Activated T-helper 1 cell treated with Interleukin-2 at 50 U/mL for 16 hours (primary cell): ENCODE results near the gene ISM1.
A peak's percentile ranks its signal among the peaks of the same experiment; 100 is the strongest.
"Not testable (repeated sequence)": the region's sequence is repeated elsewhere in the genome, so short reads cannot be mapped to it uniquely, and the experiment has no call there.

ENCODE experiments used
- DNase-seq: peaks from one replicate; pipeline ENCODE4 v3.0.0-alpha.2; 2020; ENCODE audit warnings: low read depth

ISM1 gene

DNA sequence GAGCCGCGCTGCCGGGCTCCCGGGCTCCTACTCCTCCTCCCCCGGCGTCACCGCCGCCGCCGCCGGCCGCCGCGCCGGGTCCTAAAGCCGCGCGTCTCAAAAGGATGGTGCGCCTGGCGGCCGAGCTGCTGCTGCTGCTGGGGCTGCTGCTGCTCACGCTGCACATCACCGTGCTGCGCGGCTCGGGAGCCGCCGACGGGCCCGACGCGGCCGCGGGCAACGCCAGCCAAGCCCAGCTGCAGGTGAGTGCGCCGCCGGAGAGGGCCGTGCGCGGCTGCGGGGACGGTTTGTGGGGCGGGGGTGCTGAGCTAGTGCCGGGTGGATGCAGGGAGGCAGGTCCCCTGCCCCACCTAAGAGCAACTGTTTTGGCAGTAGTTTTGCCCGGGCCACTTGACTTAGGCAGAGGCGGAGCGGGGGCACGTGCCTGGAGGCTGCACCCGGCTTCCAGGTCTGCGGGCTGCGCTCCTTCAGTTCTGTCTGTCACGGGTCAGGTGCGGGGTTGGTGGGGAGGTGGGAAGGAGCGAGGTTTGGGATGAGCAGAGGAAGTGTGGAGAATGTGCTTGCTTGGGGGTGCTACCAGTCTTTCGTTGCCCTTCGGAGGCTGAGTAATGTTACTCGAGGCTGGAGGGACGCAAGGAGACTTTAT, 722 bp downstream of the ISM1 start:
- DNase-seq: peak; percentile 62

DNA sequence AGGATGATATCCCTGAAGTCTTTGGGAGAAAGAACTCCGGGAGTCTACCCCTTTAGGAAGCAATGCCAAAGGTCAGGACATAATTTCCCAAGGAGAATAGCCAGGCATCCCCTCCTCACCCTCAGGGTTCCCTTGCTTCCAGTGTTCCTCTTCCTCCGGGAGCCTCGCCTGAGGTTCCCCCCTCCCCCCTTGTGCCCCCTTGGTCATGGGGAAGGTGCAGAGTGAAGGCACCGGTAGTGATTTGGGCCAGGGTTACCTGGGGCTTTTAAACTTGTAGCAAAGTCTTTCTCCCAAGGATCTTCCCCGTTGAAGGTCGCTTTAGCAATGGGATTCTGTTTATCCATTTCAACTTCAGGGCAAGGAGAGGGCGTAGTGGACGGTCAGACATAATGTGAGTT, 1.2 kb downstream of the ISM1 start:
- DNase-seq: no peak

DNA sequence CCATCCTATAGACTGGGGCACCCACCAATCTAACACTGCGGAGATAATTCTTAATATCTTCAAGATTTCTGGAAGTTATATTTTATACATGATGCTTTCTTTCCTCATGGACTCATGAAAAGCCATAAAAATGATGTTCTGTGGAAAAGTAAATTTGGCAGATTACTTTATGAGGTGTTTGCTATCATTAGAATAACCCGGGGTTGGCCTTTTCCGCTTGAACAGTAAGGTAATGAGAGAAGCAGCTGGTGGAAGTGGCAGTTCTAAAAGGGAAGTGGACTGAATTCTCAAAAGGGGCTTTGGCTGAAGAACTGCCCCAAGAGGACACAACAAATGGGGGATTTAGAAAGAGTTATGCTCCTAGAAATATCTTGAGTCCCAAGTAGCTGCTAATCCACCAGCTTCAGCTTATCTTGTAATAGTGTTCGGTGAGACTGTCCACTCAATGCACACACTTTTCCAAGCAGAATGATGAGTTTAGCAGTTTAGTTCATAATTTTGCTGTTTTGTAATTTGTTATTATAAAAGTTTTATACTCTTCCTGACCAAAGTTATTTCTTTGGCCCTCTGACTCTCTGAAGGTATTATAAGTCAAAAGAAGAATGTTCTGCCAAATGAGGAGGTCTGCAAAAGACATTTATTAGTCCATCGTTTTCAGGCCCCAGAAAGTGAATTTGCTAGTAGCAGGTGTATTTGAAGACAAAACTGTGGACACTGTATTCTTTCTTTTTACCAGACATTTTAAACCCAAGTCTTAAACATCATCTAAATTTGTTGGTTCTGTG, 2.9 kb downstream of the ISM1 start:
- DNase-seq: no peak

DNA sequence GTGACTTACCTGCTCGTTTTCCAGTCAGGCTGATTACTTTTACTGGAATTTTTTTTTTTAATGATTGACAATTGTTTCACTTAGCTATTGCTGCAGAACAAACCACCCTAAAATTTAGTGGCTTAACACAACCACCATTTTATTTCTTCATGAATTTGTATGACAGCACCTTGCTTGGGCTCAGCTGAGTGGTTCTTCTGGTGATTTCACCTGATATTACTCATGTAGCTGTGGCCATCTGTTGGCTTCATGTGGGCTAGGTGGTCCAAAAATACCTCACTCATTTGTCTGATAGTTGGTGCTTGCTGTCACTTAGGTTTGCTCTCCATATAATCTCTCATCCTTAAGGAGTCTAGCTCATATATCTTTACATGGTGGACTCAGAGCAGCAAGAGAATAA, 5.3 kb downstream of the ISM1 start:
- no peak for DNase-seq

DNA sequence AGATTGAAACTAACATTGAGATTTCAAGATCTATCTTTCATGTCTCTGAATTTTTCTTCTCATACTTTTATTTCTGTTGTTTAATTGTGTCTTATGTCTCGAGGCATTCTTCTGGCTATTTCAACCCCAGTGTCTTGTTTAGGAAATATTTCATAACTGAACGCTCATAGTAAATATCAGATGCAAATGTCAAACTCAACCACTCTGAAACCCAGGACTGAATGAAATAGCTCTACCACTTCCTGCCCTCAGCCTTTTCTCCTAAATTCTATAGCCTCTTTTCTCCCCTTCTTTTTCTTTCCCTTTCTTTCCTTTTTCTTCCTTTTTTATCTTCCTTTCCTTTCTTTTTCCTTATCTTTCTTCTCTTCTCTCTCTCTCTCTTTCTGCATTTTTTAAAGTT, 7.7 kb downstream of the ISM1 start:
- DNase-seq: no peak

DNA sequence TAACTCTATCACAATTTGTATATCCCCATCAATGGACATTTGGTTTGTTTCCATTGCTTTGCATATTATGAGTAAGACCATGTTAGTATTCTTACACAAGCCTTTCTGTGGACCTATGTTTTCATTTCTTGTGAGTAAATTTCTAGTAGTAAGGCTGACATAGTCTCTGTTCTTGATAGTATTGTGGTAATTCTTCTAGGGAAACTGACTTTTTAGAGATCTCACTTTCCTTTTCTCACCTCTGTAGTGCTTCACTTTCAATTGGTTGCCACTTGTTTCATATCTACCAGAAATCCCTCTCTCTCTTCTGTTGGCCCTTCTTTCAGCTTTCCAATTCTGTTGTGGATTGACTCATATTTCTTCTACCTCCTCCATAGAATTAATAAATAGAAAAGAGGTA, 8.5 kb downstream of the ISM1 start:
- DNase-seq: no peak

DNA sequence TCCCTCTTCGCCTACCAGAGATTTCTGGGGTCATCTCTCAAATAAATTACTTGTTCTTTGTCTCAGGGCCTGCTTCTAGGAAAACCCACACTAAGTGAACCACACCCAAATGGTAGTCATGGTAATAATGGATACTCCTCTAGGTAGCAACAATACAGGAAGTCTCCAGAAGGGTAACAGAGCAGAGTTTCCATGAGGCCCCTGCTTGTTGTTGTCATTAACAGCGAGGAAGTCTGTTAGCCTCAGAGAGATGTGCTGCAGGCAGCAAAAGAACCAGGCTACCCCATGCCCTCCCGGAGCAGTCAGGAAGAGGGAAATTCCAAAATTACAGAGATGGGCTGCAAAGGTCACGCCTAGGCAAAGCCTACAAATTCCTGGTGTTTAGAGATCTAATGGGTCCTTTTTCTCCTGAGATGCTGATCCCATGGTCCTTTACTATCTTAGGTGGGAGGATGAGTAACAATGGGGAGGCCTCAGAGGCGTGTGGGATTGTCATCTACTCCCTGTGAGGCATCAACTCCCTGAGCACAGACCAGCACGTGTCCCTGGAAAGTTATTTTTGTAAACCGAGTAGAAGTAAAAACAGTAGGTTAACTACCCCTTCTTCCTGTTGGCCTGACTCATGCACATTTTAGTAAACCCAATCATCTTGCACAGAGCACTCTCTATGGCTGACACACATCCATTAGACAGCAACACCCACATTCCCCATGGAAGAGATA, 10.1 kb downstream of the ISM1 start:
- no peak for DNase-seq

DNA sequence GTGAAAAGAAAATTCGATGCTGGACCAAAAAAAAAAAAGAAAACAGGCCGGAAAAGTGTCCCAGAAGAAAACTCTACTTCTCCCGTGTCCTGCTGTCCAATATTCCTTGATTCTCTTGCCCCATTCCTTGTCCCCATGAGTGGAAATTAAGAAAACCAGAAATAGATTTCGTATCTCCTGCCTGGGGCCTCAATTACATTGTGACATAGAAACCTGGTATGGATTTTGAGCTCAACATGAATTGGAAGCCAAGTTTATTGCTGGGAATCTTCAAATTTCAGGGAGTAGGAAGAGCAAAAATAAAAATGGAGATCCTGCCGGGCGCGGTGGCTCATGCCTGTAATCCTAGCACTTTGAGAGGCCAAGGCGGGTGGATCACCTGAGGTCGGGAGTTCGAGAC, 11.9 kb downstream of the ISM1 start:
- no peak for DNase-seq

DNA sequence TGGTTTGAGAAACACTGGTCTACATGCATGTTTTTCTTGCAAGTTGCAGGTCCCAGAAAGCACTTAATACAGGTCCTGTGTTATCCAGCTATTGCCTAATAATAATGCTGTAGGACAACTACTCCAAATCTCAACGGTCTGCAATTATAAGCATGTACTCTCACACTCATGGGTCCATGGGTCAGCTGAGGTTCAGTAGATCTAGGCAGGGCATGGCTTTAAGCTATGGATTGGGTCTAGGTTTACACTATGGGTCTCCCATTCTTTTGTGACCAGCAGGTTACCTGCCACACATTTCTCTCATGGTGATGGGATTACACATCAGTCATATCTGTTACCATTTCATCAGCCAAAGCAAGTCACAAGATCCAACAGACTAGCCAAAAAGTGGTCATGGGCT, 13.9 kb downstream of the ISM1 start:
- no peak for DNase-seq

DNA sequence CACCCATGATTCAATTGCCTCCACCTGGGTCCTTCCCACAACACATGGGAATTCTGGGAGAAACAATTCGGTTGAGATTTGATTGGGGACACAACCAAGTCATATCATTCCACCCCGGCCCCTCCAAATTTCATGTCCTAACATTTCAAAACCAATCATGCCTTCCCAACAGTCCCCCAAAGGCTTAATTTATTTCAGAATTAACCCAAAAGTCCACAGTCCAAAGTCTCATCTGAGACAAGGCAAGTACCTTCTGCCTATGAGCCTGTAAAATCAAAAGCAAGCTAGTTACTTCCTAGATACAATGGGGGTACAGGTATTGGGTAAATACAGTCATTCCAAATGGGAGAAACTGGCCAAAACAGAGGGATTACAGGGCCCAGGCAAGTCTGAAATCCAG, 15.3 kb downstream of the ISM1 start:
- DNase-seq: not testable (repeated sequence)

DNA sequence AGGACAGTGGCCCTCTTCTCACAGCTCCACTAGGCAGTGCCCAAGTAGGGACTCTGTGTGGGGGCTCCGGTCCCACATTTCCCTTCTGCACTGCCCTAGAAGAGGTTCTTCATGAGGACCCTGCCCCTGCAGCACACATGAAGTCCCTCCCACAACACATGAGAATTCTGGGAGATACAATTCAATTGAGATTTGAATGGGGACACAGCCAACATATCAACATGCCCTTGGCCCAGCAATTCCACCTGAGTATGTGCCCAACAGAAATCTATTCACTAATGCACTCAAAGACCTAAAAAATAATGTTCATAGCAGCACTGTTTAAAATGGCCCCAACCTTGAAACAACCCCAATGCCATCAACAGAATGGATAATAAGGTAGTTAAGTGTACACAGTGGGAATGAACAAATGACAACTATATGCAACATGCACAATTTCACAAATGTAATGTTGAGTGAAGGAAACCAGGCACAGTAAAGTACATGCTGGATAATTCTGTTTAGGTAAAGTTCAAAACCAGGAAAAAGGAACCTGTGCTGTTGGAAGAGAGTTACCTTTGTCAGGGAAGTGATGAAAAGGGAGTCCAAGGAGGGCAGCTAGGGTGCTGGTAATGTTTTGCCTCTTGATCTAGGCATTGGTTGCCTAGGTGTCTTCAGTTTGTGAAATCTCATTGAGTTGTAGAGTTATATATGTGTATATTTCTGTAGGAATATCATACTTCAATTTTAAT, 16.1 kb downstream of the ISM1 start:
- DNase-seq: no peak

DNA sequence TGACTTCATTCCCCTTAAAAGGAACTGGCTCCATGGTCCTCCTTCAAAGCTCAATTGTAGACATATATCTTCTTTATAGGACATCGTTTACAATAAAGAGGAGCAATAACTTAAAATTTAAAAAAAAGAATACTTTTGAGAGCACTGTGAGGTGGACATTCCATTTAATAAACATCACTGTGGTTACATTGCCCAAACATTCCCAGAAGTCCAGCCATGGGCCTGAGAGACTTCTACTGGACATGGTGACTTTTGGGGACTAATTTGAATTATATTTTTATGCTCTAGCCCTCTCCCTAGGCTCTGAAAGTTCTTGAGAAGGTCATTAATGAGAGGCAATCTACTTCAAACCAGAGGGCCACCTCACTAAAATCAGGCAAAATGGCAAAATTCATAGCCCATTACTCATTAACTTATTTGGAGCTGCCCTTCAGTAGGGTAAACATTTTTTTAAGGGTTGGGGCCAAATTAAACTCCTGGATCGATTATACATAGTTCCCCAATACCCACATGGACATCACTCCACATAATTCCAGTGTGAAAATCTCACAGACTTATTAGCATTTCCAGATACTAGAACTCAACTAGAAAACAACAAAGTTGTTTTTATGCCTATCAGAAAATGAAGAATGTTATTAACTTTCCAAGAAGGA, 17.1 kb downstream of the ISM1 start:
- no peak for DNase-seq

DNA sequence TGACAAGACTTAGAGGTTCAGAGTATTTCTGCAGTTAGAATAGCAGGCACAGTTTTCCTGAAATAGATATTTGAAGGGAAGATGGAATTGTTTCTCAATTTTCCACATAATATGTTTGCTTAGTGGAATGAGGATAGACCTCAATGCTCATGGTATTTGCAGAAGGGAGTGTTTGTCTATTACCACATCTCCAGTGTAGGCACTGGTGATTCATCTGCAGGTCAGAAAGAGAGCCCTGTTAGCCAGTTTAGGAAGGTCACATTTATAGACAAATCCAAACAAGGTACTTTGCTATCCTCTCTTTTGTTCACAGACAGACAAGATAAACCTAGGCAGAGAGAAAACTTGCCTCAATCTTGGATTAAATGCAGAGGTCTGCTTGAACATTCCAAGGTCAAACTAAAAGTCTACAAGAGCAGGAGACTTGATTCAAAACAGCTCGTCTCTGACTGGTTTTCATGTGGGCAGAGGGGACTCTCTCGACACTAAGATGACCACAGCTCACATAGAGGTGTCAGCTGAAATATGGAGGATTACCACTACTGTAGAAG, 22.8 kb downstream of the ISM1 start:
- DNase-seq: no peak

DNA sequence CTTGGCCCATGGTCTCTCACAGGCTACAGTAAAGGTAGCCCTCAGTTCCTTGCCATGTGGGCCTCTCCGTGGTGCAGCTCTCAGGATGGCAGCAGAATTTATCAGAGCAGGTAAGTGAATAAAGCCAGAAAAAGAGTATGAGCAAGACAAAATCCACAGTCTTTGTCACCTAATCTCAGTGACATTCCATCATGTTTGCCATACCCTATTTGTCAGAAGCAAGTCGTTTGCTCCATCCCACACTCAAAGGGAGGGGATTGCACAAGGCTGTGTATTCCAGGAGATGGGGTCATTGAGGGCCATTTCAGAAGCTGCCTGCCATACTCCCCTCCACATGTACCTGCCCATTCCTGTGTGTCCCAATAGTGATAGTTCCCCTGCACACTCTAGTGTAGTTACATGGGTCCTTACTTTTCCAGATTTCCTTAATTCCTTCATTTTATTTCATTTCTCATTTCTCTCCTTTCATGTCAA, 24.2 kb downstream of the ISM1 start:
- DNase-seq: no peak

DNA sequence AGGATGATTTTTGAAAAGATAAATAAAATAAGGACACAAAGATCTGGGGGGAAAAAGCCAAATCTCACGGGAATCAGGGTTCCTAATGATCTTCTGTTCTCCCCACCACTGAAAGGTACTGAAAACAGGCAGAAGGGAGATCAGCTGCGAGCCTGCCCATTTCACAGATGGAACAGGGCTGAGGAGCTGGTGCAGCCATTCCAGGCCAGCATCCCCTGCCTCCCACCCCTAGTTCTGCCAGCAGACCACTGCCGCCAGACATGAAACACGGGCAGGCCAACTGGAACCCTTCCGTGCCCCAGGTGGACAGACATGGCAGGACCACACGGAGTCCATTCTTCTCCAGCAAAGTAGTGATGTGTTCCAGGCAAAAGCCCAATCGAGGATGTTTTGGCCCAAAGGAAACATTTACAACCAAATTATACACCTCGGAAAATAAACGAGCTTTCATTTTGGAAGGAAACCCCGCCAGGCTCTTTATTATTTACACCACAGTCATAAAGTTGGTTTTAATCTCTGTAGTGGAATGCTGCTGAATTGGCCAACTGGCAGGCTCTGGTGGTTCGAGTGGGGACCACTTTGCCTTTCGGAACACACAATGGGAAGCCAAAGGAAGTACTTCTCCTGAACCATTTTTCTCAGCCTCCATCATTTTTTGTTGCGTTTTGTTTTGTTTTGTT, 28.2 kb downstream of the ISM1 start:
- DNase-seq: no peak

DNA sequence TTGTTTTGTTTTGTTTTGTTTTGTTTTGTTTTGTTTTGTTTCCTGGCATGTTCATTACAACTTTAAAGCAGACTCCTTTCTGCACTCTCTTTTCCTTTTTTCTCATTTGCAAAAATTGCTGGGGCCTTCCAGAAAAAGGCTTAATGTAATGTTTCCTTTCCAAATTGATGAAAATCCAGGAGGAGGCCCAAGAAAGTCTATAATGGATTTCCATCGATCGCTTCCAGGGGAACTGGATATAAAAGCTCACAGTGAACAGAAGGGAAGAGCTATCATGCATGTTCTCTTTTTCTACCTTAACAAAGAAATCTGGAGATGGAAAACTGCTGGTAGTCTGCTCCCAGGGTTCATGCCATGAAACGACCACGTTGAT, 28.7 kb downstream of the ISM1 start:
- no peak for DNase-seq

DNA sequence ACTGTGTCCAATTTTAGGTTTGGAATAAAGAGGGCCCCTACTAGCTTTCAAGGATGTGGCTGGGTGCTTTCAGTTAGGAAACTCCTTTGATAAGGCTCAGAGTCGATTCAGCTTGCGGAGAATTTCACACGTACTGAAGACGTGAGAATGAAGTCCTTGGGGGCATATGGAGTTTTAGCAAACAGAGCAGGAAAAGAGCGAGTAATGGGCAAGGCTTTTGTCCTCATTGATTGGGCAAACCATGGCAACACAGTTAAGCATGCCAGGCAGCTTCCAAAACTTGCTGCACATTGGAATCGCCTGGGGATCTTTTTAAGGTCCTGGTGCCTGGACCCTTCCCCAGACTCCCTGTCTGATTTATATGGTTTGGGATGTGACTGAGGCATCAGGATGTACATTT, 29.2 kb downstream of the ISM1 start:
- DNase-seq: no peak

DNA sequence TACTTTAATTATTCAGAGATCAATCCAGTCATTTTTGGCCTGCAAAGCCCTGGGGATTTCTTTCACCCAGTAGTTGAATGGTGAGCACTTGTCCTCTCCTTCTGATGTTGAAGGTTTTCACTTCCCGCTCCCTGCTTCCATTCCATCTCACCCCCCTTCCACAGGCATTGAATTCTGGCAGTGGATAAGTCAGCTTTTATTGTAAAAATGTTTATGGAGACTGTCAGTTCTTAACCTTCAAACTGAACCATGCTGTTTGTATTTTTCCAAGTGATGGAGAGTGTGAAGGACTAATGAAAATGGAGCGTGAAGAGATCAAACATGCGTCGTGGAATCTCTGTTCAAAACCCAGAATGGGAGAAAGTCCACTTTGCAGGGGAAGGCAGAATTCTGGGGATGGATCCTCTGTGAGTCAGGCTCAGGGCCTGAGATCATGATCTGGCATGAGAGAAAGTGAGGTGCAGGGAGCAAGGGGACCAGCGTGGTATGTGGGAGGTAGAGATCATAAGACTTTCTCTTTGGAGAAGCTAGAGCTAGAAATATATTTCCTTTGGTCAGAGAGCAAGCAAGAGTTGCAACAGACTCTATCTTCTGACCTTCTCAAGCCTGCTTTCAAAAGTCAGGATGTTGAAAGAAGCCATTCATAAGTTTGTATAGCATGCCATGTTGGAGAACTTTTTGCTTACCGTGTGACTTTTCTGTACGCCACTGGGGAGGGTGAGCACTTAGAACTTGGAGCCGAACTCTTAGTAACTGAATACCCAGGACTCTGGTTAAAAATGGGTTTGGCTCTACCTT, 30.2 kb downstream of the ISM1 start:
- DNase-seq: no peak

DNA sequence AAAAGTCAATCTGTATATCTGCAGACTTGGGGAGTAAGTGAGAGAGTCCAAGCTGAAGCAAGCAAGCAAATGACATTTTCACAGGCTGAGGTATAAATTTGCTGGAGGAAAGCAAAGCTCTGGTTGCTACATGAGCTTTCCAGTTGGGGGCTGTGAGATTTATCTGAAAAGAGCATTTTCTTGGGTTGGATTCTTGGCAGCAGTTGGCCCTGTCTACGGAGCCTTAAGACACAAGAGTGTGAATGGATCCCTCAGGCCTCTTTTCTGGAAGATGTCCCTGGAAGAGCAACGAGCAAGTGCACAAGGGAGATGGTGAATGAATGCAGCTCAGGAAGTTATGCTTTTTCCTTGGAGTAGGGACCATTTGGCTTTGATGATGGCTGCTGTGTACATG, 30.8 kb downstream of the ISM1 start:
- no peak for DNase-seq

DNA sequence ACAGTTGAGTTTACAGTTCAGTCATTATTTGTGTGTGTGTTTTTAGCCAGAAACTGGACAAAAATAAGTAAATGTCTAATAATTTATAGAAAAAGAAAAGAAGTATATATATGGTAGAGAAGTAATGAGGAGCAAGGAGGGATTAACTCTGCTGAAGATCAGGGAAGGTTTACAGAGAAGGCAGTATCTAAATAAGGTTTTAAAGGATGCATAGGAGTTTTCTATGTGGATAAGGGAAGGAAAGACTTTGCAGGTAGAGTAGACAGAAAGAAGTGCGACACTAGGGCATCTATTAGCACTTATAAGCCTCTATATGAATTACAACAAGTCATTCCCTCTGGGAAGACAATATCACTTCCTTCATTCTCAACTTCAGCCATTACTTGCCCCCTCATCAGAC, 34.3 kb downstream of the ISM1 start:
- no peak for DNase-seq
